ENCODE measurements around the gene ETV3L. TPM values are rescaled to one million over a fixed set of nuclear protein-coding genes. Genes with fewer than 3 reads are reported as not detected.

The ETV3L gene
- total RNA-seq, 1 donor from 2014 or later = not detected

DNA sequence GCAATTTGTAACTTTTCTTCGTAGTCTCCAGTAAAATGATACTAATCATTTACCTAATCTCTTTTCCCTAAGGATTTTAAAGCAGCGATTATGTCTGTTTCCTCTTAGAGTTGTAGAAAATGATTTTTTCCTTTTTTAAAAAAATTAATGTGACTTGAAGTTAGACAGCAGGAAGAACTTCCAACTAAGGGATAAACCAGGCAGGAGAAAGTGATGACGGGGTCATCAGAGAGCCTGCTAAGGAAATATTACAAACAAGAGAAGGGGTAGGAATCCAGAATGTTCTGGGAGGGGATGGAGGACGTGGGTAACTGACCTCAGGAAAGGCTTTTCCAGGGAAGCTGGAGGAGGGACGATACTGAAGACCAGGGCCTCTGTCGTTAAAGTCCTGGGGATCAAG is 8.8 kb upstream of the ETV3L start:
- peaks cover 22% of the 10 kb centered on the region for H3K27me3 Mint-ChIP-seq (ENCODE audit: low read depth, unreplicated experiment)
- H3K9me3 Mint-ChIP-seq (ENCODE audit: unreplicated experiment) = no peaks in the 10 kb centered on the region
- Histone ChIP-seq H3K27me3 (ENCODE audit: insufficient read depth, low read length) (peaks cover 3% of the 10 kb centered on the region), H3K36me3 (ENCODE audit: insufficient read depth, low read length) (no peaks in the 10 kb centered on the region), H3K4me1 (ENCODE audit: insufficient read depth, low read length) (peaks cover 31% of the 10 kb centered on the region), H3K9me3 (ENCODE audit: insufficient read depth, low read depth, low read length) (no peaks in the 10 kb centered on the region), H2AFZ (ENCODE audit: low read depth, low read length) (no peak overlapping the region), H3K27ac (ENCODE audit: low read depth, low read length) (no peak overlapping the region), H3K4me2 (ENCODE audit: low read length) (no peak overlapping the region), H3K79me2 (ENCODE audit: insufficient read depth, low read length) (no peaks in the 10 kb centered on the region), H3K4me3 (ENCODE audit: insufficient read depth, low read depth, low read length) (no peak overlapping the region), H3K9ac (ENCODE audit: low read length) (no peak overlapping the region), H4K20me1 (ENCODE audit: insufficient read depth, low read length) (no peaks in the 10 kb centered on the region)
- H3K4me3 Mint-ChIP-seq (ENCODE audit: unreplicated experiment) = no peak overlapping the region
- DNase-seq (ENCODE audit: low read depth) = no peak
- no peak overlapping the region for H3K27ac Mint-ChIP-seq (ENCODE audit: unreplicated experiment)
- no peak for FAIRE-seq
- no peaks in the 10 kb centered on the region for H3K36me3 Mint-ChIP-seq (ENCODE audit: low read depth, unreplicated experiment)
- peaks cover 37% of the 10 kb centered on the region for H3K4me1 Mint-ChIP-seq (ENCODE audit: low read depth, unreplicated experiment)
- TF ChIP-seq EZH2 (IDR thresholded peaks at IDR 0.05; ENCODE audit: insufficient read depth, low read length) (no peak), CTCF (IDR thresholded peaks at IDR 0.05; ENCODE audit: insufficient read depth, low read depth, low read length) (no peak)

GRCh38 chr1:157107702-157108101 is 8.1 kb upstream of the ETV3L start:
- H3K9me3 ChIP-seq (ENCODE audit: insufficient read depth, low read depth, low read length) = no peaks in the 10 kb centered on the region
- peaks cover 3% of the 10 kb centered on the region for H3K27me3 ChIP-seq (ENCODE audit: insufficient read depth, low read length)
- H3K27ac ChIP-seq (ENCODE audit: low read depth, low read length) = no peak overlapping the region
- H3K27ac Mint-ChIP-seq (ENCODE audit: unreplicated experiment) = no peak overlapping the region
- H3K4me3 Mint-ChIP-seq (ENCODE audit: unreplicated experiment) = no peak overlapping the region
- TF ChIP-seq EZH2 (IDR thresholded peaks at IDR 0.05; ENCODE audit: insufficient read depth, low read length) (no peak), CTCF (IDR thresholded peaks at IDR 0.05; ENCODE audit: insufficient read depth, low read depth, low read length) (no peak)
- H3K79me2 ChIP-seq (ENCODE audit: insufficient read depth, low read length) = no peaks in the 10 kb centered on the region
- no peak overlapping the region for H3K4me2 ChIP-seq (ENCODE audit: low read length)
- peaks cover 32% of the 10 kb centered on the region for H3K4me1 Mint-ChIP-seq (ENCODE audit: low read depth, unreplicated experiment)
- peaks cover 25% of the 10 kb centered on the region for H3K27me3 Mint-ChIP-seq (ENCODE audit: low read depth, unreplicated experiment)
- H3K4me1 ChIP-seq (ENCODE audit: insufficient read depth, low read length) = peaks cover 31% of the 10 kb centered on the region
- peaks cover 2% of the 10 kb centered on the region for H3K9me3 Mint-ChIP-seq (ENCODE audit: unreplicated experiment)
- H3K36me3 Mint-ChIP-seq (ENCODE audit: low read depth, unreplicated experiment) = no peaks in the 10 kb centered on the region
- H4K20me1 ChIP-seq (ENCODE audit: insufficient read depth, low read length) = no peaks in the 10 kb centered on the region
- no peaks in the 10 kb centered on the region for H3K36me3 ChIP-seq (ENCODE audit: insufficient read depth, low read length)
- H3K4me3 ChIP-seq (ENCODE audit: insufficient read depth, low read depth, low read length) = no peak overlapping the region
- no peak overlapping the region for H2AFZ ChIP-seq (ENCODE audit: low read depth, low read length)
- no peak for DNase-seq (ENCODE audit: low read depth)
- H3K9ac ChIP-seq (ENCODE audit: low read length) = no peak overlapping the region
- no peak for FAIRE-seq

DNA sequence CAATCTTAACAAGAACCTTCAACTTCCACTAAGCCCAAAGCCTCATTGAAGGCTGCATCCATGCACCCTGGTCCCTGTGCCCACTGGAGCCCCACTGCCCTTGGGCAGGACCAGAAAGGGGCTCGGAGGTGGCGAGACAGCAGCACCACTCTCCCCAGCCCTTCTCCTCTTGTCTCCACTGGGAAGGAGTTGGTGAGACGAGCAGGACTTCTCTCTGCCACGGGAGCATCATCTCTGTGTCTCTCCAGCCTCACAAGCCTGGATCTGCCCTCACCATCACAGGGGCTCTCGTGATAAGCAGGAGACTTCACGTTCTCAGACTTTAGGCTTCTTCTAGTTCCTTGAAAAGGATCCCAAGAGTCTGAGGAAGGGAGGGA is 7.2 kb upstream of the ETV3L start:
- H3K4me2 ChIP-seq (ENCODE audit: low read length) = peak overlapping the region; percentile 66
- peaks cover 27% of the 10 kb centered on the region for H3K4me1 Mint-ChIP-seq (ENCODE audit: low read depth, unreplicated experiment)
- DNase-seq (ENCODE audit: low read depth) = no peak
- TF ChIP-seq EZH2 (IDR thresholded peaks at IDR 0.05; ENCODE audit: insufficient read depth, low read length) (no peak), CTCF (IDR thresholded peaks at IDR 0.05; ENCODE audit: insufficient read depth, low read depth, low read length) (no peak)
- no peak for FAIRE-seq
- H3K27ac ChIP-seq (ENCODE audit: low read depth, low read length) = peak overlapping the region; percentile 88
- no peaks in the 10 kb centered on the region for H3K79me2 ChIP-seq (ENCODE audit: insufficient read depth, low read length)
- no peaks in the 10 kb centered on the region for H4K20me1 ChIP-seq (ENCODE audit: insufficient read depth, low read length)
- peaks cover 31% of the 10 kb centered on the region for H3K4me1 ChIP-seq (ENCODE audit: insufficient read depth, low read length)
- H3K36me3 Mint-ChIP-seq (ENCODE audit: low read depth, unreplicated experiment) = no peaks in the 10 kb centered on the region
- H3K27me3 Mint-ChIP-seq (ENCODE audit: low read depth, unreplicated experiment) = peaks cover 27% of the 10 kb centered on the region
- peak overlapping the region; percentile 80 for H3K9ac ChIP-seq (ENCODE audit: low read length)
- H3K27ac Mint-ChIP-seq (ENCODE audit: unreplicated experiment) = peak overlapping the region; percentile 81
- H3K36me3 ChIP-seq (ENCODE audit: insufficient read depth, low read length) = no peaks in the 10 kb centered on the region
- H3K4me3 ChIP-seq (ENCODE audit: insufficient read depth, low read depth, low read length) = peak overlapping the region; percentile 15
- H3K4me3 Mint-ChIP-seq (ENCODE audit: unreplicated experiment) = no peak overlapping the region
- H3K9me3 ChIP-seq (ENCODE audit: insufficient read depth, low read depth, low read length) = no peaks in the 10 kb centered on the region
- peaks cover 4% of the 10 kb centered on the region for H3K9me3 Mint-ChIP-seq (ENCODE audit: unreplicated experiment)
- H3K27me3 ChIP-seq (ENCODE audit: insufficient read depth, low read length) = no peaks in the 10 kb centered on the region
- peak overlapping the region; percentile 72 for H2AFZ ChIP-seq (ENCODE audit: low read depth, low read length)
